Natural killer cell (primary cell): ENCODE measurements around the gene KIF2A. TPM values are rescaled to one million over a fixed set of nuclear protein-coding genes. Genes with fewer than 3 reads are reported as not detected.
A peak's percentile ranks its signal among the peaks of the same experiment; 100 is the strongest.

ENCODE experiments used
- ATAC-seq, 3 donors: fragments of 150-1000 bp in 2 of 3; fragments of 200-7000 bp in 1 of 3; cut with Tn5 transposase; 1 replicate in 1 of 3; 2 replicates in 2 of 3; pipeline ENCODE4 v1.10.0; 2021; ENCODE audit warnings: mild to moderate bottlenecking in 2 of 3, moderate library complexity in 2 of 3
- DNase-seq, 2 donors: peaks; one replicate each; pipeline versions ENCODE4 v3.0.0 to v3.0.0-alpha.2; 2013 to 2021; ENCODE audit warnings: mixed read lengths in 1 of 2
- H3K27ac ChIP-seq: one replicate; pipeline ENCODE4 v1.5.1; 2013; ENCODE audit warnings: mild to moderate bottlenecking, low read length
- H3K27me3 ChIP-seq: one replicate; pipeline ENCODE4 v1.6.1; 2013; ENCODE audit warnings: low read length; ENCODE audit not compliant: control insufficient read depth, insufficient read depth
- H3K36me3 ChIP-seq: one replicate; pipeline ENCODE4 v1.6.1; 2013; ENCODE audit warnings: low read length; ENCODE audit not compliant: control insufficient read depth, insufficient read depth
- H3K4me1 ChIP-seq: one replicate; pipeline ENCODE4 v1.6.1; 2013; ENCODE audit warnings: low read length; ENCODE audit not compliant: control insufficient read depth, insufficient read depth
- H3K4me3 ChIP-seq: one replicate; pipeline ENCODE4 v1.5.1; 2013; ENCODE audit warnings: low read length
- H3K9me3 ChIP-seq: one replicate; pipeline ENCODE4 v1.6.1; 2013; ENCODE audit warnings: low read length; ENCODE audit not compliant: control insufficient read depth, insufficient read depth
- H3K27ac Mint-ChIP-seq, 2 donors: one replicate each; pipeline ENCODE4 v1.8.0; 2022; ENCODE audit warnings: mild to moderate bottlenecking in 2 of 2, mixed read lengths in 2 of 2, moderate library complexity in 1 of 2
- H3K27me3 Mint-ChIP-seq, 2 donors: one replicate each; pipeline ENCODE4 v1.8.0; 2022; ENCODE audit warnings: low read depth in 2 of 2, mixed read lengths in 2 of 2
- H3K36me3 Mint-ChIP-seq: one replicate; pipeline ENCODE4 v1.8.0; 2022; ENCODE audit warnings: mixed read lengths
- H3K4me1 Mint-ChIP-seq, 2 donors: one replicate each; pipeline ENCODE4 v1.8.0; 2022; ENCODE audit warnings: mixed read lengths in 2 of 2
- H3K4me3 Mint-ChIP-seq: one replicate; pipeline ENCODE4 v1.8.0; 2022; ENCODE audit warnings: mild to moderate bottlenecking, moderate library complexity, mixed read lengths
- H3K9me3 Mint-ChIP-seq, 2 donors: one replicate each; pipeline ENCODE4 v1.8.0; 2022; ENCODE audit warnings: mixed read lengths in 2 of 2
- WGBS: methylation state at CpG from one replicate; pipeline ENCODE4 v1.1.7; 2013; ENCODE audit warnings: missing lambda C conversion rate; ENCODE audit not compliant: insufficient coverage; 5-methylcytosine and 5-hydroxymethylcytosine counted together
- intact Hi-C: fragments of 100-400 bp; cut with micrococcal nuclease; formaldehyde crosslinking; loops from one replicate; pipeline ENCODE4 v1.14.2; 2022
- total RNA-seq, 4 donors: library from RNA; stranded (reverse); fragments of 120-200 nt in 1 of 4; gene quantifications; one replicate each; pipeline versions ENCODE4 v1.2.3 to v1.2.4, GENCODE V29; 2013 to 2022
- TF ChIP-seq, protein P1 (sequence below): fragments of 200-600 bp; IDR thresholded peaks from one replicate; pipeline ENCODE4 v1.8.0; 2022; ENCODE audit warnings: antibody characterized with exemption

Gene KIF2A
- total RNA-seq, 3 donors from 2014 or later (not counting 1 experiment from before 2014, with no cell fraction given) = 80.4 to 95.2 (median 80.6) TPM

DNA sequence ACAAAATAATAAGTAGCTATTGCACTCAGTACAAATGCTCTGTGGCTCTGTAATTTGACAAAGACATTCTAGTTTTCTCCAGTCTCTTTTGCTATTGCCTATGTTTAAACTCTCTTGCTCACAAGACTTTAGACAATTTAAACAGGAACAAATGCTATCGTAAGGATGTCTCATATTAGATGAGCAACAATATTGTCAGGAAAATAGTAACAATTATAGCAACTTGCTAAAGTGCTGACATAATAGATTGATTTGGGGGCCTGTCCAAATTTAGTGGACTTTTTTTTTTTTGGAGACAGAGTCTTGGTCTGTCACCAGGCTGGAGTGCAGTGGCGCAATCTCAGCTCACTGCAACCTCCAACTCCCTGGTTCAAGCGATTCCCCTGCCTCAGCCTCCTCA lies 11.8 kb downstream of the KIF2A start:
- H3K36me3 ChIP-seq = peaks cover 6% of the 10 kb centered on the region
- TF ChIP-seq, protein P1, sequence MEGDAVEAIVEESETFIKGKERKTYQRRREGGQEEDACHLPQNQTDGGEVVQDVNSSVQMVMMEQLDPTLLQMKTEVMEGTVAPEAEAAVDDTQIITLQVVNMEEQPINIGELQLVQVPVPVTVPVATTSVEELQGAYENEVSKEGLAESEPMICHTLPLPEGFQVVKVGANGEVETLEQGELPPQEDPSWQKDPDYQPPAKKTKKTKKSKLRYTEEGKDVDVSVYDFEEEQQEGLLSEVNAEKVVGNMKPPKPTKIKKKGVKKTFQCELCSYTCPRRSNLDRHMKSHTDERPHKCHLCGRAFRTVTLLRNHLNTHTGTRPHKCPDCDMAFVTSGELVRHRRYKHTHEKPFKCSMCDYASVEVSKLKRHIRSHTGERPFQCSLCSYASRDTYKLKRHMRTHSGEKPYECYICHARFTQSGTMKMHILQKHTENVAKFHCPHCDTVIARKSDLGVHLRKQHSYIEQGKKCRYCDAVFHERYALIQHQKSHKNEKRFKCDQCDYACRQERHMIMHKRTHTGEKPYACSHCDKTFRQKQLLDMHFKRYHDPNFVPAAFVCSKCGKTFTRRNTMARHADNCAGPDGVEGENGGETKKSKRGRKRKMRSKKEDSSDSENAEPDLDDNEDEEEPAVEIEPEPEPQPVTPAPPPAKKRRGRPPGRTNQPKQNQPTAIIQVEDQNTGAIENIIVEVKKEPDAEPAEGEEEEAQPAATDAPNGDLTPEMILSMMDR = no peak
- Mint-ChIP-seq H3K4me3 (no peak overlapping the region), H3K36me3 (no peaks in the 10 kb centered on the region), H3K27me3 (no peaks in the 10 kb centered on the region), H3K4me1 (peaks cover 71 to 77% of the 10 kb centered on the region in 2 donors), H3K27ac (peak overlapping the region; percentile 78 to 79), H3K9me3 (no peaks in the 10 kb centered on the region)
- DNase-seq = no peak
- no peak overlapping the region for H3K27ac ChIP-seq
- intact Hi-C loops = no loop called here
- no peaks in the 10 kb centered on the region for H3K27me3 ChIP-seq
- H3K9me3 ChIP-seq = no peaks in the 10 kb centered on the region
- H3K4me3 ChIP-seq = no peak overlapping the region
- H3K4me1 ChIP-seq = peaks cover 29% of the 10 kb centered on the region
- WGBS = 100% methylated on average over 1 of the region's 3 CpGs
- ATAC-seq = no peak

DNA sequence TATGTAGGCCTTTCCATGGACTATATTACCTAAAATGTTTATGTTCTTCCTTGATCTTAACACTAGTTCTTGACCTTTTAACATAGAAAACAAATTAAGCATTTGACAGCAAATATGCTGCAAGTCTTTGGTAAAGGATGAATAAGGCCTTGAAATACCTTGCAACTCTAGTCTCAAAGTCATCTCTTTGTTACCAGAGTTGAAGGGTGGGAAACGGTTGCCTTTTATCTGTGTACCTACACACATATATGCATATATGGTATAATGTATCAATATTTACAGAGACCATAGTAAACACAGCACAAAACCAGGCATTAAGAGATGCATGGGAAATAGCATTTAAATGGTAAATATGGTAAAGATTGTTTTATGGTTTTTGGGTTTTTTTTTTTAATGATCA lies 16.5 kb downstream of the KIF2A start:
- Mint-ChIP-seq H3K36me3 (no peaks in the 10 kb centered on the region), H3K9me3 (no peaks in the 10 kb centered on the region), H3K27me3 (no peaks in the 10 kb centered on the region), H3K4me3 (no peak overlapping the region), H3K4me1 (peaks cover 73 to 75% of the 10 kb centered on the region in 2 donors), H3K27ac (peak overlapping the region in 1 of 2 donors; percentile 35)
- Histone ChIP-seq H3K27me3 (no peaks in the 10 kb centered on the region), H3K4me3 (no peak overlapping the region), H3K4me1 (peaks cover 11% of the 10 kb centered on the region), H3K27ac (no peak overlapping the region), H3K9me3 (no peaks in the 10 kb centered on the region), H3K36me3 (peaks cover 4% of the 10 kb centered on the region)
- TF ChIP-seq, protein P1 = no peak
- ATAC-seq (no peak), DNase-seq (no peak)
- intact Hi-C loops = no loop called here
- no CpG with 5 or more reads among the region's 1 CpG for WGBS

DNA sequence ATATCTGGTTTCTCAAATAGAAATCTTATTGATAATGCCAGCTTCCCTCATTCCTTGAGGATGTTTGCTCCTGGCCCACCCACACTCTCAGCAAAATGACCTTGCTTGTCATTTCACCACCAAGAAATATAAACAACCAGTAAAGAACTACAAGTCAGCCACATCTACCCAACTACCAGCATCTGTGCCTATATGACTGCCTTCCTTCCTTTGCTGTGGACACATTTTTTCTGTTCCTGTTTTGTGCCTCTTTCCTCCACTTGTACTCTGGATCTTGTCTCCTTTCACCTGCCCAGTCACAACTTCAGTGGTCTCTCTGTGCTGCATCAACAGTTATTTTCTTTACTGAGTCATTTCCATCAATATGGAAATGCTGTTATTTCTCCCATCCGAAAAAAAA lies 20.3 kb downstream of the KIF2A start:
- ATAC-seq (no peak), DNase-seq (no peak)
- Histone ChIP-seq H3K9me3 (no peaks in the 10 kb centered on the region), H3K4me1 (peaks cover 14% of the 10 kb centered on the region), H3K4me3 (no peak overlapping the region), H3K36me3 (peaks cover 4% of the 10 kb centered on the region), H3K27me3 (no peaks in the 10 kb centered on the region), H3K27ac (no peak overlapping the region)
- WGBS = 71% methylated on average over 1 of the region's 1 CpG
- TF ChIP-seq, protein P1 = no peak
- H3K4me3 Mint-ChIP-seq = no peak overlapping the region
- peak overlapping the region; percentile 67 to 76 for H3K27ac Mint-ChIP-seq
- H3K27me3 Mint-ChIP-seq = no peaks in the 10 kb centered on the region
- intact Hi-C loops = no loop called here
- H3K9me3 Mint-ChIP-seq = no peaks in the 10 kb centered on the region
- no peaks in the 10 kb centered on the region for H3K36me3 Mint-ChIP-seq
- H3K4me1 Mint-ChIP-seq = peaks cover 64 to 68% of the 10 kb centered on the region in 2 donors

DNA sequence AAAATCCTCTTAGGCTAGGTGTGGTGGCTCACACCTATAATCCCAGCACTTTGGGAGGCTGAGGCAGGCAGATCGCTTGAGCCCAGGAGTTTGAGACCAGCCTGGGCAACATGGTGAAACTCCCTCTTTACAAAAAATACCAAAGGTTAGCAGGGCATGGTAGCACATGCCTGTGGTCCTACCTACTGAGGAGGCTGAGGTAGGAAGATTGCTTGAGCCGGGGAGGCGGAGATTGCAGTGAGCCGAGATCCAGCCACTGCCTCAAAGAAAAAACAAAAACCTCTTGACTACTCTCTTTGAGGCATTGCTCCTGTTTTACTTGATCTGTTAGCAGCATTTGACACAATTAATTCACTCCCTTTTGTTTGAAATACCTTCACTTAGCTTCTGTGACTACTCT lies 20.7 kb downstream of the KIF2A start:
- H3K4me1 Mint-ChIP-seq = peaks cover 60 to 64% of the 10 kb centered on the region in 2 donors
- H3K4me3 ChIP-seq = no peak overlapping the region
- DNase-seq (no peak), ATAC-seq (no peak)
- no peaks in the 10 kb centered on the region for H3K36me3 Mint-ChIP-seq
- no peaks in the 10 kb centered on the region for H3K9me3 ChIP-seq
- intact Hi-C loops = no loop called here
- no peaks in the 10 kb centered on the region for H3K27me3 Mint-ChIP-seq
- peak overlapping the region; percentile 67 to 76 for H3K27ac Mint-ChIP-seq
- peaks cover 4% of the 10 kb centered on the region for H3K36me3 ChIP-seq
- WGBS = 98% methylated on average over 4 of the region's 4 CpGs
- TF ChIP-seq, protein P1 = no peak
- H3K27ac ChIP-seq = no peak overlapping the region
- no peaks in the 10 kb centered on the region for H3K9me3 Mint-ChIP-seq
- H3K4me1 ChIP-seq = peaks cover 12% of the 10 kb centered on the region
- no peak overlapping the region for H3K4me3 Mint-ChIP-seq
- H3K27me3 ChIP-seq = no peaks in the 10 kb centered on the region
